Mucosa of rectum (tissue), 2 donors: Measurements from ENCODE around the gene ABHD17A.

Experiments
- H3K27ac ChIP-seq, 2 donors: one replicate each; pipeline ENCODE4 v1.7.0; 2013; ENCODE audit warnings: inconsistent platforms in 2 of 2, low read depth in 2 of 2, low read length in 2 of 2
- H3K27me3 ChIP-seq, 2 donors: one replicate each; pipeline ENCODE4 v1.7.0; 2013; ENCODE audit warnings: low read length in 2 of 2; ENCODE audit not compliant: control insufficient read depth in 2 of 2, insufficient read depth in 2 of 2
- H3K36me3 ChIP-seq, 2 donors: one replicate each; pipeline ENCODE4 v1.7.0; 2013; ENCODE audit warnings: low read length in 2 of 2; ENCODE audit not compliant: control insufficient read depth in 2 of 2, insufficient read depth in 2 of 2
- H3K4me1 ChIP-seq, 2 donors: one replicate each; pipeline ENCODE4 v1.7.0; 2013; ENCODE audit warnings: low read length in 2 of 2, mild to moderate bottlenecking in 1 of 2; ENCODE audit not compliant: control insufficient read depth in 2 of 2, insufficient read depth in 2 of 2
- H3K4me3 ChIP-seq, 2 donors: one replicate each; pipeline ENCODE4 v1.7.0; 2013; ENCODE audit warnings: low read length in 2 of 2
- H3K9ac ChIP-seq, 2 donors: one replicate each; pipeline ENCODE4 v1.7.0; 2013; ENCODE audit warnings: low read length in 2 of 2, low read depth in 1 of 2, mild to moderate bottlenecking in 1 of 2
- H3K9me3 ChIP-seq, 2 donors: one replicate each; pipeline ENCODE4 v1.7.0; 2013; ENCODE audit warnings: low read length in 2 of 2; ENCODE audit not compliant: control insufficient read depth in 2 of 2
- donor health status: healthy.
- donor health status: Normal muscosa, but diverticular disease.

The ABHD17A gene

DNA sequence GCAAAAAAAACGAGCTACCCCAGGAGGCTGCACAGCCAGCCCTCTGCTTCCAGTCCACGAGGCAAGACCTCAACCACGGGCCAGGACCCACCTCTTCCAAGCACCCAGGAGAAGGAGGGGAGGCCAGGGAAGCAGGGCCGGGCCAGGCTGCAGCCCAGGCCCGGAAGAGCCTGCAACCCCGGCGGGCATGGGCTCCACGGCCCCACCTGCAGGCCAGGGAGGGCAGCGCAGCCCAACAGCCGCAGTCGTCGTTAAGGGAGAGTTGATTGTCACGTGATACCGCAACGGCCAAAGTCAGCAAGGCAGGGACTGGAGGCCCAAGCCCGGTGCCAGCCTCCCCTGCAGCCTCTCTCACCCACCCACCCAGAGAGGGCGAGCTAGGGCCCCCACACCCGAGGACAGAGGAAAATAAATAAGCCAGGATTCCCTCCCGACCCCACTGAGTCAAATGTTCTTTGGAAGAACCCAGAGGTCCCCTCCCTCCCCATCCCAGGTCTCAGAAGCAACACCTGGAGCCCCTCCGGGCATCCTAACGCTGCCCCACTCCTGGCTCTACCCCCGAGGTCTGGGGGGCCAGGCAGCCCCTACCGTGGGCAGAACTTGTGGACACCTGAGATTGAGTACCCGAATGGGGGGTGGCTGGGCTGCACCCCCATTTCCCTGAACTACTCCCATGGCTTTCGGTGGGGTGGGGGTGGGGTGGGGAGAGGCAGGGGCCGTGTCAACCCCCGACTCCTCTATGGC, 31.8 kb downstream of the ABHD17A start:
- Histone ChIP-seq H3K27me3 (no peaks in the 10 kb centered on the region), H3K4me1 (peaks cover 48 to 60% of the 10 kb centered on the region in 2 donors), H3K36me3 (no peaks in the 10 kb centered on the region), H3K27ac (peak overlapping the region; percentile 56 to 67), H3K9me3 (no peaks in the 10 kb centered on the region), H3K9ac (peak overlapping the region; percentile 41 to 47), H3K4me3 (peak overlapping the region in 1 of 2 donors; percentile 22)

DNA sequence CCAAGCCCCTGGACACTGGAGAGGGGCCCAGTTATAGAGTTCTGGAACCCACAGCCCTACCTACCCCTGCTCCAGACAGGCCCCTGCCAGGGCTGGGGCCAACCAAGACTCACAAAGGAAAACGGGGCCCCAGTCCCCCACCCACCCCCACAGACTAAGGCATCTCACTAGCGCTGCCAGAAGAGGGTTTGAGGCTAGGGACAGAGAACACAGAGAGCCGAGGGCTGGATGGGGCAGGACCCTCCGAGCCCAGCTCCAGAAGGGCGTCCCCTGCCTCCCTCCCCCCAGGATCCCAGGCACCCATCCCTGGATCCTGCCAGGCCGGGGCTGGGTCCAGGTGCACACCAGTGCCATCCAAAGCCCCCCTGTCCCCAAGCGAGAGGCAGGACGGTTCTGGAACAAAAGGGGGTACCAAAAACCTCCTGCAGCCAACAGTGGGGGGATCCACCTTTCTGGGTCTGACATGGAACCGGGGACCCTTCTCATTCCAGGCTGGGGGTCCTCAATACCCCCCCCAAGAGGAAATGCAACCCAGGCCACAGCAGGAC, 32.6 kb downstream of the ABHD17A start:
- H3K9ac ChIP-seq, result peak overlapping the region; percentile 41 to 47
- no peak overlapping the region for H3K27ac ChIP-seq
- H3K9me3 ChIP-seq, result no peaks in the 10 kb centered on the region
- H3K27me3 ChIP-seq, result no peaks in the 10 kb centered on the region
- no peaks in the 10 kb centered on the region for H3K36me3 ChIP-seq
- H3K4me3 ChIP-seq, result no peak overlapping the region
- peaks cover 40 to 53% of the 10 kb centered on the region in 2 donors for H3K4me1 ChIP-seq

DNA sequence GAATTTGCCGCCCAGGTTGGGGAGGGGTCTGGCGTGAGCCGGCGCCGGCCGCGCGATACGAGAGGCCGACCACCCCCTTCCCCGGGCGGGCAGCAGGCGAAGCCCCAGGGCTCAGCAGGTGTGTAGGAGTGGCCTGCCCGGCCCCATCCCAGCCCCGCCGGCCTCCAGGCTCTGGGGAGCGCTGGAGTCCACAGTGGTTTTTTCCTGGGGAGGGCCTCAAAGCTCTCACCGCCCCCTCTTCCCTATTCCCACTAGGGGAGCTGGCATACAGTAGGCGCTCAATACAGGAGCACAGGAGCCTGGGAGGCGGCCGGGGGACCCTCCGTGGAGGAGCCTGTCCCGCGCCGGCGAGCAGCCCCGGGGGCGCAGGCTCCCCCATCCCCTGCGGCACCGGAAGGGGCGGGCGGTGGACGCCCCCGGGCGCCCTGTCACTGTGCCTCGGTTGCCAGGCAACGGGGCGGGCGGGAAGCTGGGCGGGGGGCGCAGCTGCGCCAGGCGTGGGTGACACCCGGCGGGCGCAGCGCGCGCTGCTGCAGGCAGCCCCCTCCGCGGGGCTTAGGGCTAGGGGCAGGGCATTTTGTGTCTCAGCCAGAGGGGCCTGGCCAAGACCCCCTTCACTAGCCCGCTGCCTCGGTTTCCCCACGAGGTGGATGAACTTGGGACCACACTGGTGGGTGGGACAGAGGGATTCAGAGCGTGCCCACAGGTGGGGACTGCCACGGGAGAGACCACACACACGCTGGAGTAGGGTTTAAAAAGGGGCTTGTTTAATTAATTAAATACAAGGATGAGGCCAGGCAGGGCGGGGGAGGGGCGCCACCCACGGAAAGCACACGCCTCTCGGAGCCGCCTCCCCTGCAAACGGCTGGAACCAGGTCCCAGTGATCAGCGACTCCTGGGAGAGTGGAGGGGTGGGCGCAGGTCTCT, 33.4 kb downstream of the ABHD17A start:
- no peaks in the 10 kb centered on the region for H3K27me3 ChIP-seq
- H3K4me3 ChIP-seq, result no peak overlapping the region
- H3K36me3 ChIP-seq, result no peaks in the 10 kb centered on the region
- H3K9ac ChIP-seq, result no peak overlapping the region
- H3K9me3 ChIP-seq, result no peaks in the 10 kb centered on the region
- H3K27ac ChIP-seq, result no peak overlapping the region
- peaks cover 44 to 54% of the 10 kb centered on the region in 2 donors for H3K4me1 ChIP-seq

DNA sequence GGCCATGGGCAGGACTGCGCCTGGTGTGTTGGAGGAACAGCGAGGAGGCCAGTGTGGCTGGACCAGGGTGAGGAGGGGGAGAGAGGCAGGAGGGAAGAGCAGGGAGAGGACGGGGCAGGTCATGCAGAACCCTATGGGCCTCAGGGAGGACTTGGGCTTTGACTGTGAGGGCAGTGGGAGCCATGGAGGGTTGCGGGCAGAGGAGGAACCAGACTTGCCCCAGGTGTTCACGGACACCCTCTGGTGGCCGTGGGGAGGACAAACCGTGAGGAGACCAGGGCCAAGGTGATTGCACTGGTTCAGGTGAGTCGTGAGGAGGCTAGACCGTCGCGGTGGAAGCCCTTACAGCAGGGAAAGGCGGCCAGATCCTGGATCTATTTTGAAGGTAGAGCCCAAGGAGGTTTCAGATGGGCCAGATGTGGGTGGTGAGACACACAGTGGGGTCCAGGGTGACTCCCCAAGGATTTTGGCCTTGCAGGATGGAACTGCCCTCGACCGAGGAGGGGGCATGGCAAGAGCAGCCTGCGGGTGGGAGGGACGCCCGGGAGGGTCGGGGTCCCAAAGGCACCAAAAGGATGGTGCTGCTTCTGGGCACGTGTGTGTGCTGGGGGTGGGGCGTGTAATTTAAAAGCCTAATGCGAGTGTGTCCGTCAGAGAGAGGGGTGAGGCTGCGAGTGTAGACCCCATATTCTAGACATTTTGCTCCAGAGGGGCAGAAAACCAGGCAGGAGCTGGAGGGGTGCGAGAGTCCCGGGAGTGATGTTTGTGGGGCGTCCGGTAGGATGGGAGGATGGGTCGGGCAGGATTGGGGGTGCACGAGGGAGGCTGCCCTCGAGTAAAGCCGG, 34.3 kb downstream of the ABHD17A start:
- Histone ChIP-seq H3K27me3 (no peaks in the 10 kb centered on the region), H3K9ac (no peak overlapping the region), H3K4me3 (no peak overlapping the region), H3K9me3 (no peaks in the 10 kb centered on the region), H3K27ac (no peak overlapping the region), H3K4me1 (peaks cover 48 to 56% of the 10 kb centered on the region in 2 donors), H3K36me3 (peaks cover 0 to 2% of the 10 kb centered on the region in 2 donors)

DNA sequence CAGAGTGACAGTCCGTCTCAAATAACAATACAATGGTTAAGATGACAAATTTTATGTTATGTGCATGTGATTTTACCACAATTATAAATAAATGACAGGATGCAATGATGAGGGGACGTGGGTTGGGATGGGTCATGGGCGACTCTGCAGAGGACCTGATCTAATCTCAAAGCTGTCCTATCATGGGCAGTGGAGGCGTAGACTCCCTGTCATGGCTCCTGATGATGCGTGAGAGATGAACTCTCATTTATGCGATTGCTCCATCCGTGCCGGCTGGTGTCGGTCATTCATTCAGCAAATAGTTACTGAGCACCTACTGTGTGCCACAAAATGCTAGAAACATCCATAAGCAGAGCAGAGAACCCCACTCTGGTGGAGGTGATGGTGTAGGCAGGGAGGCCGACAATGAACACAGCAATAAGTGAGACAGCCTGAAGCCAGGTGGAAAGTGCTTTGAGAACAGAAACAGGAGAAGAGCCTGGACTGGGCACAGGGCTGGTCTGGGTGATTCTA, 35.4 kb downstream of the ABHD17A start:
- H3K4me1 ChIP-seq, result peaks cover 46 to 51% of the 10 kb centered on the region in 2 donors
- H3K9ac ChIP-seq, result no peak overlapping the region
- no peaks in the 10 kb centered on the region for H3K27me3 ChIP-seq
- H3K36me3 ChIP-seq, result peaks cover 0 to 6% of the 10 kb centered on the region in 2 donors
- no peak overlapping the region for H3K27ac ChIP-seq
- no peak overlapping the region for H3K4me3 ChIP-seq
- no peaks in the 10 kb centered on the region for H3K9me3 ChIP-seq

DNA sequence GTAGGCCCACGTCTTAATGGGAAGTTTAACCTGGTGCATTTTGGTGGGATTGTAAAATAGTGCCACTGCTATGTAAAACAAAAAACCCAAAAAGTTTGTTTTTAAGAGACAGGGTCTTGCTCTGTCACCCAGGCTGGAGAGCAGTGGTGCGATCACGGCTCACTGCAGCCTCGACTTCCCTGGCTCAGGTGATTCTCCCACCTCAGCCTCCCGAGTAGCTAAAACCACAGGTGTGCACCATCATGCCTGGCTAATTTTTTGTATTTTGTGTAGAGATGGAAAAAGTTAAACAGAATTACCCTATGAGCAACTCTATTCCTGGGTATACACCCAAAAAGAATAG, 36.2 kb downstream of the ABHD17A start:
- peak overlapping the region; percentile 16 to 96 for H3K27ac ChIP-seq
- no peaks in the 10 kb centered on the region for H3K9me3 ChIP-seq
- peak overlapping the region; percentile 42 to 68 for H3K4me3 ChIP-seq

DNA sequence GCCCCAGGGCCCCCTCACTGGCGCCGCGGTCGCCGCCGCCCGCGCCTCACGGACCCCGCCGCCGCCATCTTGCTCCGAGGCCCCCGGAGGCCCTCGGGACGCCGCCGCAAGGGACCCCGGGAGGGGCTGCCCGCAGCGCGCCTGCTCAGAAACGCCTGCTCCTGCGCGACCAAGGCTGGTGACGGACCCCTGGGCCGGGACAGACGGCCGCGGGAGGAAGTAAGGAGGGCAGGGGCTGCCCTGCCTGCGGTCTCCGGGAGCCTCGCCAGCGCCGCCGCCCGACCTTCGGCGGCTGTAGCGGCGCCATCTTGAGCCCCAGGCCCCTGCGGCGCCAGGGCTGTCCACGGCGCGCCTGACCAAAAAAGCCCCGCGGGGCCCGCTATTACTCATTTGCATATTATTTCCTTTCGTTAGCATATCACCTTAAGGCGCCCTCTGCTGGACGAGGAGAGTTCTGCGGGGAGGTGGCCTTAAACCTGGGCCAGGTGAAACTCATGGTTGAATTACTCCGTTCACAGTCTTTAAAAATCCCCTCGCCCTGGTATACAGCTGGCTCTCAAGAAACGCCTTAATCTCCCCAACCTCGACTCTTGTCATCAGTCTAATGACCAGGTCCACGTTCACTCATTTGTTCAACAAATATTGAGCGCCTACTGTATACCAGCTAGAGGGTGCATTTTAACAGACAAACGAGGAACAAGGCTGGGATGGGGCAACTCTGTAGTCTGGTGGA, 36.7 kb downstream of the ABHD17A start, which contains the start of gene REXO1:
REXO1 (minus strand) TSS at position 85 of the 733 bp plus-strand sequence. CDS start 125 bp downstream, outside the sequence.
- H3K27me3 ChIP-seq, result no peaks in the 10 kb centered on the region
- H3K9me3 ChIP-seq, result no peaks in the 10 kb centered on the region
- H3K36me3 ChIP-seq, result peaks cover 0 to 9% of the 10 kb centered on the region in 2 donors
- H3K27ac ChIP-seq, result peak within 1 kb of the TSS; percentile 96 to 97
- H3K4me1 ChIP-seq, result peaks cover 38 to 47% of the 10 kb centered on the region in 2 donors
- peak within 1 kb of the TSS; percentile 80 to 90 for H3K9ac ChIP-seq
- H3K4me3 ChIP-seq, result peak within 1 kb of the TSS; percentile 68 to 91

More for the DNA sequence above, 36.2 kb downstream of the ABHD17A start:
- peaks cover 0 to 6% of the 10 kb centered on the region in 2 donors for H3K36me3 ChIP-seq
- peaks cover 42 to 51% of the 10 kb centered on the region in 2 donors for H3K4me1 ChIP-seq
- peak overlapping the region; percentile 80 to 90 for H3K9ac ChIP-seq
- H3K27me3 ChIP-seq, result no peaks in the 10 kb centered on the region

DNA sequence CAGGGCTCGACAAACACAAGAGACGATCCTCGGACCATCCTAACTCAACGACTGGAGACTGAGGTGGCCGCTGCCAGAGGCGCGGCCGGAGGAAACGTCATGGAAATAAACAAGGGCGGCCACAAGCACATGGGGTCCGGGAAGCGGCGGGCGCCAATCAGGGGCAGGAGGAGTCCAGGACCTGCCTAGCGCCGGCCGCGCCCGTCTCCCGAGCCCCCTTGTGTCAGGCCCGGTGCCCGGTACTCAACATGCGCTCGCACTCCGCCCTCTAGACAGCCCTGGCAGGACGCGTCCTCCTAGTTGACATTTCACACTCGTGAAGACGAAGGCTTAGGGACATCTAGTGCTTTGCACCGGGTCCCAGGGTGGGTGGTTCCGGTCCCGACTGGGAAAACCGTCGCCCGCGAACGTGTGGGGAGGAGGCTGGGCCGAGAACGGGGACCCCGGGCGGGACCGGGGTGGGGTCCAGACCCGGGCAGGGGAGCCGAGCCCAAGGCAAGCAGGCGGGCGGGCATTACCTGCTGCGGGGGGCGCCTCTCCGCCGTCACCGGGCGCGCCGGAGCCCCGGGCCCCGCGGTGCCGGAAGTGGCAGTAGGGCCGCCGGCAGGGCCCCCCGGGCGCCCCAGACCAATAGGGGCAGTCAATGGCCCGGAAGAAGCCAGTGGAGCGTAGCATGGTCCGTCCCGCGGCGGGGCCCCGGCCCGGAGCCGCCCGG, 37.5 kb downstream of the ABHD17A start:
- Histone ChIP-seq H3K4me1 (peaks cover 33 to 41% of the 10 kb centered on the region in 2 donors), H3K27ac (peak overlapping the region; percentile 96 to 97), H3K36me3 (peaks cover 0 to 9% of the 10 kb centered on the region in 2 donors), H3K4me3 (peak overlapping the region; percentile 68 to 91), H3K9ac (peak overlapping the region; percentile 80 to 90), H3K27me3 (no peaks in the 10 kb centered on the region), H3K9me3 (no peaks in the 10 kb centered on the region)
